HTR-8/SVneo (cell line): Measurements from ENCODE around the gene ERVFRD-1.

ENCODE experiments used
- DNase-seq: peaks from one replicate; pipeline ENCODE4 v3.0.0; 2011; ENCODE audit warnings: low spot score, mixed read lengths; ENCODE audit not compliant: insufficient read length
- FAIRE-seq: peaks from 2 replicates; lab custom pipeline; 2011; peaks lifted over from hg19 to GRCh38; lab: Jason Lieb, UNC

The ERVFRD-1 gene

DNA sequence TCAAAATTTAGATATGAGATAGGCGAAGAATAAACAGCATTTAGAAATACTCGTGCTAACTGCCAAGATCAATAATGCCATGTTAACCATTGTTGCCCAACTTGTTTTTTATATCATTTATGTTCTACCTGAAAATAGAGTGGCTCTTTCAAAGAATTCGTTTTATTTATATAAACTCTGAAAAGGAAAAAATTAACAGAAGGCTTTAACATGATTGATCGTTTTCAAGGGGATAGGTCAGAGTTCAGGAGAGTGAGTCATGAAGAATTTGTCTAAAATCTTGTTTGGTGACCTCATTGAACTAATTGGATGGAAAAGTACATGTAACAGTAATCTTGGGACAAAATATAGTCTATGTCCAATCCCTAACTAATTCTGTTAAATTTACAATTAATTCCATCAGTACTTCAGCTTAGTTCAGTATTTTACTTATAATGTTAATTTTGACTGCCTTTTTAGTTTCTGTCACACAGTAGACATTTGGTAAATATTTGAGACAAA is 56.3 kb downstream of the ERVFRD-1 start:
- FAIRE-seq = no peak
- no peak for DNase-seq

DNA sequence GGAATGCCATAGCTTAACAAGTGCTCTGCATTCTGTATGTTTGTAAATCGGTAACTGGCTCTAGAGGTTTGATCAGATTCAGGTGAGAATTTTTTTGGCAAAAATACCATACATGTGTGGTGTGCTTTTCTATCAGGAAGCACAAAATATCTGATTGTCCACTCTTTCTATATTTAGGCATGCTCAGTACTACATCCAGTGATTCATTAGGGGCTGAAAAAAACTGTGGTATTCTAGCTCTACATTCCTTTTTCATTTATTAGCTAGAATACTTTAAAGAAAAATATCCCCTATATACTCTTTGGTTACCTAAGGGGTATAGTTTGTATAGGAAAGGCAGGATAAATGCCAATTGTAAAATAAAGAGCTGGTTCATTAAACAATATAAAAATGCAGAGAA is 56.8 kb downstream of the ERVFRD-1 start:
- DNase-seq = no peak
- no peak for FAIRE-seq

DNA sequence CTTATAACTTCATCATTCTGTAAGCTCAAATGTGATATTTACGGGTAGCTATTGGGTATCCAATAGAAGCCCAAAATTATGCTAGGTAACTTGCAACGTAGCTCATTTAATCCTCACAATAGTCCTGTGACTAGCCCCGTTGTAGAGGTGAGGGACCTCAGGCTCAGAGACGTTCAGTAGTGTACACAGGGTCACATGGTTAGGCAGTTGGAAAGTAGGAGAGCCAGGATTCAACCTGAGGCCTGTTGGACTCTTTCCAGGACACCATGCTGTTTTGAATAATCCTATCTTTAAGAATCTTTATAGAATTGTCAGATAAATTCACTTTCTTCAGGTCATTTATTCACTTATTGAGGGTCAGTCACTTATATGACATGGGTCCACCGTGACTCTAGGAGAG is 58.2 kb downstream of the ERVFRD-1 start:
- no peak for FAIRE-seq
- DNase-seq = no peak
